H1 (cell line): ENCODE measurements around the gene ZNF132. TPM values are rescaled to one million over a fixed set of nuclear protein-coding genes. Genes with fewer than 3 reads are reported as not detected.

Experiments used
- CTCF ChIA-PET: fragments of 300-600 bp; sonication (Branson Sonifier 250); formaldehyde crosslinking; loops from one replicate; lab custom pipeline; 2021; ENCODE audit not compliant: partially characterized antibody; lab: Charles Lee
- POLR2A ChIA-PET: fragments of 300-600 bp; sonication (Branson Sonifier 250); formaldehyde crosslinking; loops from one replicate; lab custom pipeline; 2021; ENCODE audit warnings: inconsistent platforms; ENCODE audit not compliant: partially characterized antibody; lab: Charles Lee
- DNase-seq, 2 experiments: peaks; one replicate each; pipeline versions ENCODE4 v3.0.0 to v3.0.0-alpha.2; 2010 to 2022; ENCODE audit warnings: low spot score in 2 of 2, low read depth in 1 of 2, mixed read lengths in 1 of 2
- FAIRE-seq: peaks from 2 replicates; lab custom pipeline; 2011; peaks lifted over from hg19 to GRCh38; lab: Jason Lieb, UNC
- H2AFZ ChIP-seq: 2 replicates; pipeline ENCODE4 v1.8.1; 2012; ENCODE audit warnings: low read length, inconsistent platforms
- H2AK5ac ChIP-seq: 2 replicates; pipeline ENCODE4 v1.6.1; 2013; ENCODE audit warnings: low read depth, low read length
- H2BK120ac ChIP-seq: replicated peaks from 2 replicates; pipeline ENCODE3; 2013; ENCODE audit warnings: low read depth, low read length, inconsistent platforms
- H2BK12ac ChIP-seq: 2 replicates; pipeline ENCODE4 v1.6.1; 2013; ENCODE audit warnings: low read depth, low read length
- H2BK15ac ChIP-seq: 2 replicates; pipeline ENCODE4 v1.6.1; 2013; ENCODE audit warnings: low read length
- H2BK20ac ChIP-seq: 2 replicates; pipeline ENCODE4 v1.6.1; 2013; ENCODE audit warnings: low read length
- H2BK5ac ChIP-seq: 2 replicates; pipeline ENCODE4 v1.6.1; 2013; ENCODE audit warnings: low read depth, low read length
- H3K14ac ChIP-seq: 2 replicates; pipeline ENCODE4 v1.6.1; 2013; ENCODE audit warnings: inconsistent platforms; ENCODE audit not compliant: insufficient read length
- H3K18ac ChIP-seq: 2 replicates; pipeline ENCODE4 v1.6.1; 2013; ENCODE audit warnings: low read length; ENCODE audit errors: extremely low read depth
- H3K23ac ChIP-seq: 2 replicates; pipeline ENCODE4 v1.6.1; 2013; ENCODE audit warnings: inconsistent platforms; ENCODE audit not compliant: insufficient read length
- H3K23me2 ChIP-seq: 2 replicates; pipeline ENCODE4 v1.6.1; 2013; ENCODE audit warnings: low read depth, low read length
- H3K27ac ChIP-seq: 2 replicates; pipeline ENCODE4 v1.6.1; 2011; ENCODE audit warnings: low read depth, low read length, inconsistent platforms
- H3K27me3 ChIP-seq, 4 experiments: replicated peaks in 1 of 4; 1 replicate in 1 of 4; 2 replicates in 3 of 4; pipeline versions ENCODE4 v1.6.1 to v1.8.1; 2011 to 2013; ENCODE audit warnings: low read length in 3 of 4, mild to moderate bottlenecking in 3 of 4, inconsistent platforms in 2 of 4, mixed read lengths in 2 of 4, moderate library complexity in 1 of 4; ENCODE audit not compliant: control insufficient read depth in 3 of 4, insufficient read depth in 3 of 4; ENCODE audit errors: extremely low read depth in 1 of 4
- H3K36me3 ChIP-seq, 4 experiments: 2 replicates each; pipeline versions ENCODE4 v1.6.1 to v1.8.1; 2011 to 2013; ENCODE audit warnings: mild to moderate bottlenecking in 4 of 4, low read length in 3 of 4, moderate library complexity in 2 of 4, control low read depth in 1 of 4, inconsistent platforms in 1 of 4; ENCODE audit not compliant: insufficient read depth in 4 of 4, control insufficient read depth in 2 of 4
- H3K4ac ChIP-seq: replicated peaks from 2 replicates; pipeline ENCODE3; 2013; ENCODE audit warnings: low read length, low read depth, mixed read lengths, inconsistent platforms; ENCODE audit not compliant: insufficient read length
- H3K4me1 ChIP-seq, 4 experiments: replicated peaks in 1 of 4; 1 replicate in 1 of 4; 2 replicates in 3 of 4; pipeline versions ENCODE4 v1.6.1 to v1.8.1; 2011 to 2013; ENCODE audit warnings: low read length in 3 of 4, inconsistent platforms in 2 of 4, mixed read lengths in 1 of 4; ENCODE audit not compliant: insufficient read depth in 4 of 4, control insufficient read depth in 3 of 4
- H3K4me2 ChIP-seq, 2 experiments: 2 replicates each; pipeline versions ENCODE4 v1.6.1 to v1.8.1; 2011 to 2013; ENCODE audit warnings: low read depth in 2 of 2, low read length in 2 of 2, control low read depth in 1 of 2, inconsistent platforms in 1 of 2, mild to moderate bottlenecking in 1 of 2; ENCODE audit not compliant: insufficient read depth in 1 of 2
- H3K4me3 ChIP-seq, 4 experiments: fragments of 200-600, 300-600 bp in 1 of 4; sonication (generic), shearing (Covaris generic), sonication (Bioruptor Twin) in 1 of 4; 2 replicates each; pipeline versions ENCODE4 v1.5.1 to v1.8.1; 2011 to 2016; ENCODE audit warnings: low read length in 4 of 4, low read depth in 3 of 4, control low read depth in 2 of 4, inconsistent platforms in 2 of 4, mild to moderate bottlenecking in 2 of 4, mixed read lengths in 1 of 4, moderate library complexity in 1 of 4; ENCODE audit not compliant: insufficient read depth in 2 of 4; ENCODE audit errors: extremely low read depth in 1 of 4
- H3K56ac ChIP-seq: replicated peaks from 2 replicates; pipeline ENCODE3; 2013; ENCODE audit warnings: low read depth, mild to moderate bottlenecking, mixed read lengths, low read length, inconsistent platforms; ENCODE audit not compliant: insufficient read length
- H3K79me1 ChIP-seq: 2 replicates; pipeline ENCODE4 v1.6.1; 2013; ENCODE audit warnings: low read depth, low read length, control low read depth
- H3K79me2 ChIP-seq, 2 experiments: 2 replicates each; pipeline versions ENCODE4 v1.6.1 to v1.8.1; 2012 to 2013; ENCODE audit warnings: low read length in 2 of 2, mild to moderate bottlenecking in 2 of 2, inconsistent platforms in 1 of 2; ENCODE audit not compliant: insufficient read depth in 2 of 2, control insufficient read depth in 1 of 2
- H3K9ac ChIP-seq, 4 experiments: replicated peaks in 1 of 4; 1 replicate in 1 of 4; 2 replicates in 3 of 4; pipeline versions ENCODE4 v1.6.1 to v1.8.1; 2011 to 2013; ENCODE audit warnings: low read depth in 3 of 4, low read length in 3 of 4, control low read depth in 2 of 4, mild to moderate bottlenecking in 2 of 4, moderate library complexity in 2 of 4, inconsistent platforms in 1 of 4; ENCODE audit errors: extremely low read depth in 1 of 4
- H3K9me3 ChIP-seq, 2 experiments: 2 replicates each; pipeline versions ENCODE4 v1.6.1 to v1.8.1; 2012 to 2013; ENCODE audit warnings: mild to moderate bottlenecking in 2 of 2, moderate library complexity in 2 of 2, control low read depth in 1 of 2, inconsistent platforms in 1 of 2, low read depth in 1 of 2, low read length in 1 of 2, mixed read lengths in 1 of 2; ENCODE audit not compliant: insufficient read depth in 2 of 2
- H4K20me1 ChIP-seq, 2 experiments: replicated peaks in 1 of 2; 2 replicates each; pipeline versions ENCODE3 to v1.8.1; 2011 to 2013; ENCODE audit warnings: inconsistent platforms in 2 of 2, low read length in 2 of 2, mild to moderate bottlenecking in 1 of 2; ENCODE audit not compliant: insufficient read depth in 2 of 2, control insufficient read depth in 1 of 2
- H4K5ac ChIP-seq: 2 replicates; pipeline ENCODE4 v1.6.1; 2013; ENCODE audit warnings: low read length, low read depth, mixed read lengths, inconsistent platforms; ENCODE audit not compliant: insufficient read length
- H4K8ac ChIP-seq: 2 replicates; pipeline ENCODE4 v1.8.0; 2013; ENCODE audit warnings: mild to moderate bottlenecking, moderate library complexity, low read length, inconsistent platforms; ENCODE audit not compliant: insufficient read depth; ENCODE audit errors: extremely low read depth
- H4K91ac ChIP-seq: replicated peaks from 2 replicates; pipeline ENCODE3; 2013; ENCODE audit warnings: low read length, mixed read lengths, inconsistent platforms; ENCODE audit not compliant: insufficient read length
- CBX5 ChIP-seq: fragments of 300-800, 300-1000 bp; sonication (generic); IDR thresholded peaks from 2 replicates; pipeline ENCODE4 v1.7.1; 2016; ENCODE audit warnings: antibody characterized with exemption, low read length, low read depth
- CHD2 ChIP-seq: IDR thresholded peaks from 2 replicates; pipeline ENCODE4 v1.6.1; 2012; ENCODE audit warnings: low read length, improper control_type of control experiment
- CTBP2 ChIP-seq: IDR thresholded peaks from 2 replicates; pipeline ENCODE4 v1.7.0; 2011; ENCODE audit warnings: borderline replicate concordance, mild to moderate bottlenecking, moderate library complexity, mixed read lengths, low read length; ENCODE audit not compliant: insufficient read depth, insufficient read length
- EGR1 ChIP-seq: IDR thresholded peaks from 2 replicates; pipeline ENCODE4 v1.6.1; 2011; ENCODE audit warnings: low read depth, low read length, borderline replicate concordance
- HDAC2 ChIP-seq, 2 experiments: fragments of 300-600 bp in 1 of 2; sonication (generic) in 1 of 2; IDR thresholded peaks; 2 replicates each; pipeline ENCODE4 v1.6.1; 2011 to 2012; ENCODE audit warnings: low read depth in 2 of 2, low read length in 2 of 2, mild to moderate bottlenecking in 2 of 2, moderate library complexity in 2 of 2, borderline replicate concordance in 1 of 2, inconsistent platforms in 1 of 2
- WGBS, 2 experiments: shearing (Covaris generic) in 1 of 2; methylation state at CpG; one replicate each; pipeline versions ENCODE4 v1.1.6 to v1.1.7; 2013 to 2015; ENCODE audit warnings: low lambda C conversion rate in 2 of 2, mixed read lengths in 2 of 2, inconsistent platforms in 1 of 2, low coverage in 1 of 2, missing lambda C conversion rate in 1 of 2; ENCODE audit not compliant: insufficient replicate concordance in 2 of 2, insufficient coverage in 1 of 2, insufficient read length in 1 of 2; ENCODE audit errors: extremely low coverage in 1 of 2, missing lambda C conversion rate in 1 of 2; 5-methylcytosine and 5-hydroxymethylcytosine counted together
- polyA plus RNA-seq, 7 experiments: library from polyadenylated mRNA; depleted of rRNA in 3 of 7; stranded (reverse) in 5 of 7; unstranded in 2 of 7; fragments of >200 nt in 5 of 7; fragments of 200-250 nt in 2 of 7; gene quantifications; 1 replicate in 5 of 7; 2 replicates in 1 of 7; 4 replicates in 1 of 7; pipeline versions ENCODE4 v1.2.1 to v1.2.3, GENCODE V29; 2011 to 2013; ENCODE audit warnings: missing spikeins in 2 of 7, mixed read lengths in 2 of 7
- total RNA-seq: library from RNA; stranded (reverse); fragmentation: NEBNext Ultra II Directional; extraction: Animal tissue kit (Norgen Biotek cat#: 25700); gene quantifications from 2 replicates; pipeline ENCODE4 v1.2.1, GENCODE V29; 2021

The ZNF132 gene
- total and polyA plus RNA-seq, 2 of the 8 experiments (the other 6 are each of a cell fraction or from before 2014, with no cell fraction given): 0.89 to 1.9 TPM

DNA sequence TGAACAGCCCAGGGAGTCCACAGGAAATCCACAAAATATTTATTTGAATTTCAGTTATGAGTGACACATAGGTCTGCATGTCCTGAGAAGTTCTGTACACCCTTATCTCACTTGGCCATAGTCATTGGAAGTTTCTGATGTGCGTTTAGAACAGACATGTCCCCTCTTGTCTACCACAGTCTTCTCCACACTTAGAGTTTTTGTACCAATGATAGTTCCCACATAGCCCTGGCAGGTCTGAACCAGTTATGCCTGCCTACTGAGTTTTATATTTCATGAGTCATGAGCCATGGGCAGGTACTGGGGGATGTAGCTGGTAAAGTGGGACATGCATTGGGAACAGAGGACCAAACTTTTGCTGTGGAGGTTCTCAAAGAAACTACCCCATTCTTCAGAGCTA lies 11.3 kb downstream of the ZNF132 start:
- Histone ChIP-seq H3K27ac (no peak overlapping the region), H3K4me2 (no peak overlapping the region), H3K79me2 (no peaks in the 10 kb centered on the region; a peak in 1 of 4 replicates), H3K18ac (no peak overlapping the region), H3K14ac (no peak overlapping the region), H4K5ac (no peak overlapping the region), H3K79me1 (no peaks in the 10 kb centered on the region), H4K8ac (no peak overlapping the region), H3K4ac (no peak overlapping the region), H2BK120ac (no peak overlapping the region), H2BK15ac (no peak overlapping the region), H2BK5ac (no peak overlapping the region), H3K9me3 (peaks cover 67 to 77% of the 10 kb centered on the region in 2 experiments), H3K27me3 (no peaks in the 10 kb centered on the region), H2AK5ac (no peak overlapping the region), H3K56ac (no peak overlapping the region), H2BK20ac (no peak overlapping the region), H2AFZ (no peak overlapping the region), H4K91ac (no peak overlapping the region), H3K23ac (no peak overlapping the region), H3K4me3 (no peak overlapping the region), H4K20me1 (no peaks in the 10 kb centered on the region), H3K4me1 (no peaks in the 10 kb centered on the region), H2BK12ac (no peak overlapping the region), H3K9ac (no peak overlapping the region), H3K23me2 (no peaks in the 10 kb centered on the region), H3K36me3 (peaks cover 0 to 23% (median 9%) of the 10 kb centered on the region in 4 experiments; a peak in 5 of 8 replicates)
- CTCF ChIA-PET: no interaction called here
- DNase-seq (no peak), FAIRE-seq (no peak)
- POLR2A ChIA-PET: interaction anchor here (1.0 kb wide), 1 partner anchor 21 kb away, joined by 3 read pairs; no protein-coding TSS in a partner anchor
- 53% methylated on average over 1 of the region's 1 CpG; no CpG with 5 or more reads in 1 of the 2 experiments for WGBS, 2 experiments
- TF ChIP-seq EGR1: no peak
- no peak for TF ChIP-seq CBX5
- no peak for TF ChIP-seq HDAC2 (IDR thresholded peaks at IDR 0.05; ENCODE audit: borderline replicate concordance in 1 of 2, low read depth in 2 of 2, low read length in 2 of 2)
- TF ChIP-seq CHD2: no peak
- no peak for TF ChIP-seq CTBP2
